GM18870 (cell line): ENCODE data around the gene AK8.

Experiments
- ATAC-seq: cut with Tn5 transposase; IDR thresholded peaks from one replicate; pipeline ENCODE4 v1.9.1; 2021; ENCODE audit warnings: moderate library complexity; ENCODE audit not compliant: unreplicated experiment

The AK8 gene

DNA sequence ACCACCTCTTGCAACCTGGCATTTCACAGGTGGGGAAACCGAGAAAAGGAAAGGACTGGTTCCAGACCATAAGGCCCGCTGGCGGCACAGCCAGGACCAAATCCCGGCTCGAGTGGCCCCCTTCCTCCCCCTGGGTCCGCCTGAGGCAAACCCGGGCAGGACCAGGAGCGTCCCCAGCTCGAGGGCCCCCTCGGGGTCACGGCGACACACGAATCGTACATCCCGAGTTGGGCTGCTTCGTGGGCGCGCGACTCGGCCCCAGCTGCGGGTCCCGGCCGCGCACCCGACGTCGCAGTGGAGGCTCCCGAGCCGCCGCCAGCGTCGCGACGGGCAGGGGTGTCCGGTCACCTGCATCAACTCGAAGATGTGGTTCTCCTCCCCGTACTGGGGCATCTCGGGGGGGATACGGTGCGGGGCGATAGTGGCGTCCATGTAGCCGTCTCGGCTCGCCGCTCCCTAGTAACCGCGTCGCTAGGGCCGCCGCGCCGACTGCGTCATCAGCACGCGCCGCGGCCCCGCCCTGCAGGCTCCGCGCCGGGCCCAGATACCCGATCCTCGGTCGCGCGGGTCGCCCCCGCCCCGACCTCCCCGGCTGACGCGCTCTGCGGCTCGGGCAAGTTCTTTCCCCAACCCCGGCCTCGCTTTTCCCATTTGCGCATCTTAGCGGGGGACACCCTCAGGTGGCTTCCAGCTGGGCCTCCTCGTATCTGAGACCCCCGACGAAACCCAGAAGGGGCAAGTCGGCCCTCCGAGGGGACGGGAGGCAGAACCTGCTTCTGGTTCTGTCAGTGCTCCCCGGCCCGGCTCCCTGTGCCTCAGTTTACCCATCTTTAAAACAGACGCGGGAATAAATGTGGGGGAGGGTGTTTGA, at the start of gene AK8:
AK8 (minus strand) TSS at position 461 of the 871 bp plus-strand sequence; CDS start at position 432, 29 bp downstream.
- no peak for ATAC-seq

DNA sequence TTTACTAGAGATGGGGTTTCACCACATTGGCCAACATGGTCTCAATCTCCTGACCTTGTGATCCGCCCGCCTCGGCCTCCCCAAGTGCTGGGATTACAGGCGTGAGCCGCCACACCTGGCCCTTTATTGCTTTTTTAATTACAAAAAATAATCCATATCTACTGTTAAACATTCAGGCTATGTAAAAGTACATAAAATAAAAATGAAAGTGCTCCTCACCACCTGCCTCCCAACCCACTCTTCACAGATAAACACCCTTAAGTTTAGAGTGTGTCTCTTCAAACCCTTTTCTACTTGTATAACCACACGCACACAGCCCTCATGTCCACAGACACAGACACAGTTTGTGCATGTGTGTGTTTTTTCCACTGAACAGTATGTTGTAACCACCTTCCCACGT, 49.6 kb upstream of the AK8 start:
- ATAC-seq = no peak

DNA sequence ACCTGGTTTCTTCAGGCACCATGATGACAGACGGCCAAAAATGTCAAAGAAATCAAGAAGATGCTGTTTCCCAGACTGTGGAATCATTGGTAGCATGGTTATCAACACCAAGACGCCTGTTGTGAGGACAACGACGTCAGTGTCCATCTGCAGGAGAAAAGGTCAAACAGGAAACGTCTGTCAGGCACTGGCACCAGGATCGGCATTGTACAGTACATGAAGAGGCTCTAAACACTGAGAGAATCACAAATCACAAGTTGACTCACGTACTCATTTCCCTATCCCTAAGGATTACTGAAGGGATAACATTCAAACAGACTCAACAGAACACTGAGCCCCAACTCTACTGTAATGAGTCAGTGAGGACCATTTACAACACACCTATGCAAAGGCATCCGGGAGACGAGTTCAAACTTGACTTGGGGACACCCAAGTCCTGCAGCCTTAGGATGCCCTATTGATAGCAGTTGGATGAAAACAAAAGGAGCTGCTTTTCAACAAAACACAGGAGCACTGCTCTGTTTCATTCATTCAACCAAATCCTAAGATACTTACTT, 45.3 kb upstream of the AK8 start:
- no peak for ATAC-seq

DNA sequence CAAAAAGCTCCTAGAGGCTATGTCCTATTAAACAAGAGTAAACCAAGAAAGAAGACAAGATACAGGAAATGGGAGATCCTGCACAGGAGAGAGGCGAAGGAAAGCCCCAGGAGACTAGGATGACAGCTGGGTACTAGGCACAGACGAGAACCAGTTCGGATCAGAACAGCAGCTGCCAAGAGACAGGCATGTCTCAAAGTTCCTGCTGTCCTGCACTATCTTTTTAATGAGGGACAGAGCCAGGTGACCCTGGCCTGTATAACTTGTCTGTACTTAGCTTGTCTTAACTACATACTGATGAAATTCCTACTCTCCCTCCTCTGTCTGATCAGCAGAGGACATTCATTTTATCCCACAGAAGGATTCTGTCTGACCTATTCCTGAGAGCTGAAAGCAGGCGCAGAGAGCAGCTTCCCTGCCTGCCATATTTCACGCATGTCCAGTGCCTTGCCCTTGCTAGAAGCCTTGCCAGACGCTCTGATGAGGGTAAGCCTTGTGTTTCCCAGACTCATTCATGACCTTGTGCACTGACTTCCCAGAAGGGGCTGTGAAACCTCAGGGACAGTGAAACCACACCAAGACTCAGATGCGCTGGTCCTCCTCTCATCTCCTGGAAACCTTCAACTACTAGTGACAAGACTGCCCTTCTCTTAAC, 41.7 kb upstream of the AK8 start:
- no peak for ATAC-seq

DNA sequence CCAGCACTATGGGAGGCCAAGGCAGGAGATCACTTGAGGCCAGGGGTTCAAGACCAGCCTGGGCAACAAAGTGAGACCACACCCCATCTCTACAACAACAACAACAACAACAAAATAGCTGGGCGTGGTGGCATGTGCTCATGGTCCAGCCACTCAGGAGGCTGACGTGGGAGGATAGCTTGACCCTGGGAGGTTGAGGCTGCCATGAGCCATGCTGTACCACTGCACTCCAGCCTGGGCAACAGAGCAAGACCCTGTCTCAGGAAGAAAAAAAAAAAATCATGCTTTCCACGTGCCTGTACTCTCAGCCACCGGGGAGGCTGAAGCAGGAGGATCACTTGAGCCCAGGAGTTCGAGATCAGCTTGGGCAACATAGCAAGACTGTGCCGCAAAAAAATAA, 36.8 kb upstream of the AK8 start:
- no peak for ATAC-seq

- no peak for ATAC-seq
These were observed 34.0 kb upstream of the AK8 start for GRCh38 chr9:132912131-132912530.

DNA sequence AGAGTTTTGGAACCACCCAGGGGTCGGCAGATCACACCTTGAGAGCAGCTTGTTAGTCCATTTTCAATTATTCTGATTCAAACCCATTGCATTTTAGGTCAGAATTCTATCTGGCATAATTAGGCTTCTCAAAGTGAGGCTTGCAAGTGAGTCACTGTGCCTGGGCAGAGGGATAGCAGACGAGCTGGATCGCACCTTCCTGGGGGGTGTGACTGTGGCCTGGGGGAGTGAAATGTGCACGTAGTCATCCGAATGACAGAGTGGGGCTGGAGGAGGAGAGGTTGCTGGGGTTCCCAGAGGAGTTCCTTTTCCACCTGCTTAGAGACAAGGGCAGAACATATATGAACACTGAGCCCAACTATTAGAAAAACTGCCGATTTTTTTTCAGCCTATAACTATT, 32.3 kb upstream of the AK8 start:
- ATAC-seq = no peak

DNA sequence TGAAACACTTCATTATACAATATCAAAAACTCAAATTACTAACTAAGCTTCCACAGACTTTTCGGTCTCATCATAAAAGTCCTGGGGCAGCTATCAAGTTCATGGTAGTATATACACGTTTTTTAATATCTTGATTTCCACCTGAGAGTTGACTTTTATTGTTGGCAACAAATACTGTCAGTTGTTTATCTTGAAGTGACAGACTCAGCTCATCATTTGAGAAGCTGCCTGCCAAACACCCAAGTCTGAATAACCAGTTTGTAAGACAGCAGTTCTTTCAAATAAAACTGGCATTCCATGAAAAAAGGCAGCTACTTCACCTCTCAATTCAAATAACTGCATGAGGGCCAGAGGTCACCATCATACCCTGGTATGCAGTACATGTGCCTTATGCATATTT, 31.2 kb upstream of the AK8 start:
- no peak for ATAC-seq

DNA sequence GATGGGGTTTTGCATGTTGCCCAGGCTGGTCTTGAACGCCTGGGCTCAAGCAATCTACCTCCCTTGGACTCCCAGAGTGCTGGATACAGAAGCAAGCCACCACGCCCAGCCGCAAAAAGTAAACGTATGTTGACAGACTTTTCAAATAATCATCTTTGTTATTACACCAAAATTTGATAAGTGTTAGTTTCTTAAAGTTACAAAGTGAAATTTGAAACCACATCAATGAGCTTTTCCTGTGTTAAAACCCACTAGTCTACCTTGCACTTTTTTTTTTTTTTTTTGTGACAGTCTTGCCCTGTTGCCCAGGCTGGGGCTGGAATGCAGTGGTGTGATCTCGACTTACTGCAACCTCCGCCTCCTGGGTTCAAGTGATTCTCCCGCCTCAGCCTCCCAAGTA, 30.6 kb upstream of the AK8 start:
- ATAC-seq = no peak

DNA sequence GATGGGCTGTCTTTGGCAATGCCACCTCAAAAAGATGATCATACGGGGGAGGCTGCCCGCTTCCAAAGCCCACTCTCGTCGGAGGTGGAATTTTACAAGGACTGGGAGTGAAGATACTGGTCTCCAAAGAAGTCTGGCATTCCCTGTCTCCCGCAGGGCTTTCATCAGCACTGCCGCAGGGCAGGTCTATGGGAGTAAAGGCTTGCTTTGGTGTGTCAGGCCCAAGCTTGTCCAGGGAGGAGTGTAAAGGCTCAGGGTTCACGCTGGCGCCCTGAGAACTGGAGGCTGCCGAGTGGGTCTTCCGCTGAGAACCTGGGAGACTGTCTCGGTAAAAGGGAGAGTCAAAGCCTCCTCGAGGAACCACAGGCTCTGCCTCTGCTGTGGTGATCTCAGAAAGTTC, 27.6 kb upstream of the AK8 start:
- no peak for ATAC-seq

GRCh38 chr9:132903574-132904492, 25.7 kb upstream of the AK8 start:
- no peak for ATAC-seq

DNA sequence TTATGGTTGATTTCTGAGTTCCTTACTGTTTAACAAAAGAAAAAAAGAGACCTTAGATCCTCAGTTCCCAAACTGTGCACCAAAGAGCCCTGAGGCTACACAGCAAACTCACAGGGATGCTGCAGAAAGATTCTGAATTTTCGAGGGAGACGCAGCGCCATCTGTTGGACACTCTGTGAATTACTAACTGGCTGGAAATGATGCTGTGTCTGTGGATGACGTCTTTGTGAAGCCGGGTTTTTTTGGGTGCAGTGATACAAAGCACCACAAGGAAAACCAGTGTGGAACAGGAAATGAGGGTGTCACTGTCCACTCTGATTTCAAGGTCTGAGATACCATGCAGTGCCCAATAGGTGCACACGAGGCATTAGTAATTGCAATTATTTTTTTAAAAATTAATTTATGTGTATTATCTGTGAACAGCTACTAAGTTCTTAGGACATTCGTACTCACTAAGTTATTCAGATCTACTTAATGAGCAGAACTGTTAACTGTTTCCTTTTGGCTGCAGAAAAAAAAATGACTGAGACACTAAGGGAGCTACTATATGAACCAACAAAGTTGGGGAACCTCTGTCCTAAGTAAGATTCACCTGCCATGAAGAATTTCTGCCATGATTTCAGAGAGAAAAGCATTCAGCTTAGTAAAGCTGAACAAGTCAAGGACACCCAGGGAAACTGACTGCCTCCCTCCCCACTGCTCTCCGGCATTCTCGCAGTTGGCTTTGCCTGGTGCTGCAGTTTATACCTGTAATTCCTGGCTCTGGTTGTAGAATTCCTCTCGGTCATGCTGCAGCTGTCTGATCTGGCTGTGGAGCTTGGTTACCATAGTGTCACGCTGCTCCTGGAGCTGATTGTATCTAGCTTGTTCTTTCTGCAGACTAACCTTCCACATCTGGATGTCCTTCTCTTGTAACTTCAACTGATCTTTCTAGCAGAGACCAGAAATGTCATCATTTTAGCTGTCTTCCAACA, 24.1 kb upstream of the AK8 start:
- ATAC-seq = no peak

GRCh38 chr9:132898051-132898450, 20.0 kb upstream of the AK8 start:
- ATAC-seq = no peak

- ATAC-seq = no peak
These were observed 18.8 kb upstream of the AK8 start for GRCh38 chr9:132896906-132897305.

- no peak for ATAC-seq
These were observed 18.2 kb upstream of the AK8 start for GRCh38 chr9:132896264-132896663.

DNA sequence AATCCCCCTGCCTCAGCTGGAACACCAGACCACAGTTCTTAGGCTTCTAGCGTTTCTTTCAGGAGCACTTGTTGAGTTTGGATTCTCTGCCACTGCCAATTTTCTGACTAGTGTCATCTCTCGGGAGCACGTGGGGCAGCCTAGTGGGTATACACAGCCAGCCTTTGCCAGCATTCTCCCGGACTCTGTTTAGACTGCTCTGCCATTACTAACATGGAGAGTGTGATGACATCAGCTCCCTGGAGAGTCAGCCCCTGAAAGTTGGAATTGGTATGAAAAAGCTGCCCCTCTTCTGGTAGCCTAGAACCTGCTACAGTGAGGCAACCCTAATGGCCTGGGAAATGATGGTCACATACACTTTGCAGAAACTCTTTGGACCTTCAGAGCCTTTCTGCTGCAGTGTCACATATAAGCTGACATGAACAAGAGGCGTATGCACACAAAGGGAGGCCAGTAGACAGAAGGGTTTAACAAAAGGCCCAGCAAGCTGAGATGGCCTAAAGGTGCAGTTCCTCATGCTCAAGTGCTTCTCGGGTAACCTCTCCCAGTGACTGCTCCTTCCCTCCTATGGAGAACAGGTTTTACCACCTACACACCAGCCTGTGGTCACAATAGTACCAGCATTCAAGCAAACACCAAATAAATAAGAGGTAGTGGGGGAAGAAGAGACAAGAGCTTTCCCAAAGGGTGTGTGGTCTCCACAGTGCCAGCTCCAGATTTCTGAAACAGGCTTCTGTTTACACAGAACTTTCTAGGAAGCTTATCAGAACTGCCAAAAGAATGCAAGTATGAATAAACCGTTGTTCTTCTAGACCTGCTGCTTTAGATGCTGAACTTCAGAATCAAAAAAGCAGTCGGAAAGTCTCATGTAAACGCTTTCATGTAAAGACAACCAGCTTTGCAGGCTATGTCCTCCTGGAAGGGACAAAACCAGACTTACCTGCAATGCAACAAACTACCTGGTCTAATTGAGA, 17.1 kb upstream of the AK8 start:
- ATAC-seq = no peak

DNA sequence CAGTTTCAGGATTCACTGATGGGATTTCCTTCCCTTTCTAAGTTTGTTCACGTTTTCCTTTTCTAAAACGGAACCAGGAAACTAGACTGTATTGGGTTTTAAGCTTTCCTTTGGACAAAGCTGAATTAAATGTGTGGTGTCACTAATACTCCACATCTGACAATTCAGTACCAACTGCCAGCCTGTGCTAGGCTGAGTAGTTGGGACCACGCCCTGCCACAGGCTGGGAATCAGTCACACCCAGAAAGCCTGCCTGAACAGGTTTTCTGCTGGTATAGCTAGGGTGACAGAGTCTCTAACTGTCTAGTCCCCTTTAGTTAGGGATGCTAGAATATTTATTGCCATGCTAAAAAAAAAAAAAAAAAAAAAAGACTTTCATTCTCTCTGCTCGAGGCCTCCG, 16.3 kb upstream of the AK8 start:
- ATAC-seq = no peak

- ATAC-seq = no peak
These were observed 14.3 kb upstream of the AK8 start for GRCh38 chr9:132892400-132892799.

DNA sequence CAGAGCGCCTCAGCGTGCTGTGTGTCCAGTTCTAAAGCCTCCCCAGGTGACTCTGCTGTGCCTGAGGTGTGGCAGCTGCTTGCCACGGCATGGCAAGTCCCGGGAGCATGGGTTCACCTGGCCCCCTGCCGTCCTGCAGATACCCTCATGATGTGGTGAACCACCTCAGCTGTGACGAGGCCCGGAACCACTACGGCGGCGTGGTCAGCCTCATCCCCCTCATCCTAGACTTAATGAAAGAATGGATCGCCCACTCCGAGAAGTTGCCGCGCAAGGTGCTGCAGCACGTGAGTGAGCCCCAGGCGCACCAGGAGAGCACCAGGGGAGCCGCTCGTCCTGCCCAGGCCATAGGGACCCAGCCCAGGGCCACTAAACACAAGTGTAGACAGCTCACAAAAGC, 10.1 kb upstream of the AK8 start:
- no peak for ATAC-seq
